H54 (cell line): ENCODE measurements around the gene CFAP57.
"Not testable (repeated sequence)": the region's sequence is repeated elsewhere in the genome, so short reads cannot be mapped to it uniquely, and the experiment has no call there.

Experiments used
- DNase-seq: peaks from one replicate; pipeline ENCODE4 v3.0.0; 2011; ENCODE audit warnings: low spot score, mixed read lengths; ENCODE audit not compliant: insufficient read length
- FAIRE-seq: peaks from 3 replicates; lab custom pipeline; 2011; peaks lifted over from hg19 to GRCh38; lab: Jason Lieb, UNC
- POLR2A ChIP-seq: IDR thresholded peaks from 2 replicates; pipeline ENCODE4 v1.6.1; 2011; ENCODE audit warnings: low read depth, mild to moderate bottlenecking, low read length

CFAP57 gene

DNA sequence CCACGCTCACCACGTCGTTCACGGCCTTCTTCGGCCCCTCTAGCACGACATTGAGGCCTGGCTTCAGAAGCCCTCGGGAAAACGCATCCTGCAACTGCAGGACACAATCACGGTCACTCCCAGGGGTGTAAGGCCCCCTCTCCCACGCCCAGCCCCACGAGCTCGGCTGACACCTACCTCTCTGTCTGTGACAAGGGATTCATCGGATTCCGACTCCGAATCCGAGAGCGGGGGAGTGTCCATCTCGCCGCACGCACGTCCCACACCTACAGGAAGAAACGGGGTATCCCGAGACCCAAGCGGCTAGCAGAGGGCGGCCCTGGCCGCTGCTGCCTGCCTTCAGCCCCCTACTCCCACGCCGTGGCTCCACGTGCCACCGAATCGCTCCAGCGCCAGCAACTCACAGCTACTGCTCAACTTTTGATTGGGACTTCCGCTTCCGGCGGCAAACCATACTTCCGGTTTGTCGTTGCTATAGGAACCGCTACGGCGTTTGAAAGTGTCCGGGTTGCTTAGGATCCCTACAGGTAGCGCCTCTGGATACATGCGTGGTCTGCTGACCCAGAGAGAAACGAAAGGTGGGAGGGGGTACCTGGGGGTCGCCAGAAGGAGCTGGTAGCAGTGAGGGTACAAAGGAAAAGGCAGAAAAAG is at the start of gene CFAP57, which contains the start of gene EBNA1BP2:
CFAP57 (plus strand) TSS at position 455 of the 651 bp plus-strand sequence. CDS start 424 bp downstream, outside the sequence.
EBNA1BP2 (minus strand) TSS at position 415 of the 651 bp plus-strand sequence; CDS start at position 243, 172 bp downstream.
- FAIRE-seq (peak; percentile 71), DNase-seq (peak; percentile 89)
- peak; percentile 84 for TF ChIP-seq POLR2A

- FAIRE-seq (no peak), DNase-seq (no peak)
- TF ChIP-seq POLR2A = no peak
Measured at GRCh38 chr1:43123031-43123430, 49.1 kb upstream of the CFAP57 start.

- TF ChIP-seq POLR2A = no peak
- FAIRE-seq = no peak
- DNase-seq = no peak
Measured at GRCh38 chr1:43128816-43129215, 43.3 kb upstream of the CFAP57 start.

- DNase-seq = no peak
- FAIRE-seq = no peak
- TF ChIP-seq POLR2A = no peak
Measured at GRCh38 chr1:43129426-43129825, 42.7 kb upstream of the CFAP57 start.

- no peak for TF ChIP-seq POLR2A
- no peak for FAIRE-seq
- no peak for DNase-seq
Measured at GRCh38 chr1:43134068-43134467, 38.1 kb upstream of the CFAP57 start.

DNA sequence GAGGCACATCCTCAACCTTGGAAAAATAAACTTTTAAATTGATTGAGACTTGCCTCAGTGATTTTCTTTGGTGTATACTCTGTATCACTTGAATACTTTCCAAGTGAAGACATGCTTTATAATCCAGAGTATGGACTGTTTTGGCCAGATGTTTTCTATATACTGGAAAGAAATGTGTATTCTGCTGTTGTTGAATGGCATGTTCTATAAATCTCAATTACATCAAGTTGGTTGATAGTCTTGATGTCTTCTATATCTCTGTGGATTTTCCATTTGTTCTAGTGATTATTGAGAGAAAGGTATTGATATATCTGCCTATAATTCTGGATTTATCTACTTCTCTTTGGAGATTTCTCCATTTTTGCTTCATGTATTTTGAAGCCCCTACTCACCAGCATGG is 37.5 kb upstream of the CFAP57 start:
- FAIRE-seq = no peak
- no peak for TF ChIP-seq POLR2A

GRCh38 chr1:43135857-43136781 is 36.0 kb upstream of the CFAP57 start:
- FAIRE-seq (no peak), DNase-seq (no peak)
- no peak for TF ChIP-seq POLR2A

More for the DNA sequence above, 37.5 kb upstream of the CFAP57 start:
- no peak for DNase-seq

- DNase-seq = no peak
- FAIRE-seq = no peak
- no peak for TF ChIP-seq POLR2A
Measured at GRCh38 chr1:43137445-43138052, 34.6 kb upstream of the CFAP57 start.

DNA sequence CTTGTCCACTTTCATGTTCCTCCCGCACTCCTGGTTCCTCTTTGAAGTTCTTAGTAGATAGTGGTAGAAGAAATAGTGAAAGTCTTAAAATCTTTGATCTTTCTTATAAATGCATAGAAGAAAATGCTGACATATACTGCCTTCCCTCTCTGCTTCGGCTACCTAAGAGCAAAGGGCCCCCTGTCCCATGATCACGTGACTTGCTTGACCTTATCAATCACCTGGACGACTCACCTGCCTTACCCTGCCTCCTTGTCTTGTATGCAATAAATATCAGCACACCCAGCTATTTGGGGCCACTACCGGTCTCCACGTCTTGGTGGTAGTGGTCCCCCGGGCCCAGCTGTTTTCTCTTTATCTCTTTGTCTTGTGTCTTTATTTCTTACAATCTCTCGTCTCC is 32.8 kb upstream of the CFAP57 start:
- FAIRE-seq, DNase-seq: not testable (repeated sequence)

DNA sequence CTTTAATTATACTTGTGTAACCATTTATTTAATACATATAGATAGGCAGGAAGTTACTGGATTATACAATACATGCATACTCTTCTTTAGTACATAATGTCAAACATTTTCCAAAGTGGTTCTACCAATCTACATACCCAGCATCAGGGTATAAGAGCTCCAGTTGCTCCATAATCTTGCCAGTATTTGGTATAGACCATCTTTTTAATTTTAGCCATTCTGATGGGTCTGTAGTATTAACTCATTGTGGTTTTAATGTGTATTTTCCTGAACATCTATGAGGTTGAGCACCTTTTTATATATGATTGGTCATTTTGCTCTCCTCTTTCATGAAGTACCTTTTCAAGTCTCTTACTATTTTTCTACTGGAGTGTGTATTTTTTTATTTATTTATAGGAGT is 32.1 kb upstream of the CFAP57 start:
- no peak for TF ChIP-seq POLR2A
- FAIRE-seq = no peak

DNA sequence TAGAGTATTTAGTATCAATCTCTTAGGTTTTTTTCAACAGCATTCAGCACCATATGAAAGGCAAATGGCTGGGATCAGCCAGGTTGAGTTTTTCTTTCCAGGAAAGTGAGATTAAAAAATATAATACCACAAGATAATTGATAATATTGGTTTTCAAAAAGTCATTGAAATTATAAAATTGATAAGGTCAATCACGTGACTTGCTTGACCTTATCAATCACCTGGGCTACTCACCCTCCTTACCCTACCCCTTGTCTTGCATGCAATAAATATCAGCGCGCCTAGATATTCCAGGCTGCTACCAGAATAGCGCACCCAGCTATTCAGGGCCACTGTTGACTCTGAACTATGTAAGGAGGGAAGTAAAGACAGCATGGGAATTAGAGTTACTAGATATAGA is 31.5 kb upstream of the CFAP57 start:
- DNase-seq = no peak
- TF ChIP-seq POLR2A = no peak
- FAIRE-seq = no peak

More for the DNA sequence above, 32.1 kb upstream of the CFAP57 start:
- no peak for DNase-seq

- no peak for FAIRE-seq
- no peak for TF ChIP-seq POLR2A
- DNase-seq = no peak
Measured at GRCh38 chr1:43143441-43143888, 28.7 kb upstream of the CFAP57 start.

- TF ChIP-seq POLR2A = no peak
- FAIRE-seq (no peak), DNase-seq (no peak)
Measured at GRCh38 chr1:43144237-43144636, 27.9 kb upstream of the CFAP57 start.
